Frontal cortex (tissue), 4 donors: ENCODE results near the gene RNLS. TPM values are rescaled to one million over a fixed set of nuclear protein-coding genes. Genes with fewer than 3 reads are reported as not detected.
A peak's percentile ranks its signal among the peaks of the same experiment; 100 is the strongest.
"Not testable (repeated sequence)": the region's sequence is repeated elsewhere in the genome, so short reads cannot be mapped to it uniquely, and the experiment has no call there.

Source experiments
- DNase-seq, 2 donors: peaks; one replicate each; pipeline ENCODE4 v3.0.0; 2012; ENCODE audit warnings: low spot score in 2 of 2
- FAIRE-seq: peaks from 2 replicates; lab custom pipeline; 2012; peaks lifted over from hg19 to GRCh38; lab: Jason Lieb, UNC
- total RNA-seq: library from RNA; depleted of rRNA; stranded (reverse); fragments of >200 nt; gene quantifications from one replicate; pipeline ENCODE4 v1.2.3, GENCODE V29; 2014
- donor health status: control.
- donor health status: control.
- donor health status: control.

RNLS gene
- total RNA-seq, 1 donor from 2014 or later = 1.2 TPM

DNA sequence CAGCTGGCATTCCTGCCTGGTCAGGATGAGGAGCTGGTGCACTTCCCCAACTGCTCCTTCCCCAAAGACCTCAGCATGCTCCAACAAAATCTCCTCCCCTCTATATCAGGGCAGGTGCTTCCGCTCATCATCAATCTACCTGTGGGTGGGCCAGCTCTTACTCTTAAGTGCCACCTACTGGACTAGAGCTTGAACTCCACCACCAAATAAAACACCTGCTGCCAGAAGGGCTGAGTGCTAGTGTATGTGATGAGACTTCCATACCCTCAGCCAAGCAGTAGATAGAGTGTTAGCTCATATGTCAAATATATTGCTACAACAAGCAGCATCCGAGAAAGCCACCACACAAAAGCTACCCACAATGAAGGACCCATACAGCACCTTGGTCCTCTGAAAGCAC lies 264.3 kb downstream of the RNLS start:
- FAIRE-seq (no peak), DNase-seq (no peak)

DNA sequence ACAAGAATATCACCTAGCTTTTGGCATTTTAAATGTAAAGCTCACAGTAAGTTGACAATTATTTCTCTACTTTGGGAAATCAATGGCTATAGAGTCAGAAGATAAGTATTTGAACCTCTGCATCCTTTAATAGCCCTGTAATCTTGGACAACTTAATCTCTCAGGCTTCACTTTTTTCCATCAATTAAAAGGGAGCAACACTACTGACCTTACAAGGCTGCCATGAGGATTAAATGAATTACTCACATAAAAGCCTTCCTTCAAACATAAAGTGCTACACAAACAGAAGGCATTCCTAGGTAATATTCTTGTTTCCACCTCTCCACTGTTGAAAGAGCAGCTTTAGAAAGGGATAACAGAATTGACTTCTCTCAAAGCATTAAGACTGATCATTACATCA lies 266.0 kb downstream of the RNLS start:
- DNase-seq (no peak), FAIRE-seq (no peak)

DNA sequence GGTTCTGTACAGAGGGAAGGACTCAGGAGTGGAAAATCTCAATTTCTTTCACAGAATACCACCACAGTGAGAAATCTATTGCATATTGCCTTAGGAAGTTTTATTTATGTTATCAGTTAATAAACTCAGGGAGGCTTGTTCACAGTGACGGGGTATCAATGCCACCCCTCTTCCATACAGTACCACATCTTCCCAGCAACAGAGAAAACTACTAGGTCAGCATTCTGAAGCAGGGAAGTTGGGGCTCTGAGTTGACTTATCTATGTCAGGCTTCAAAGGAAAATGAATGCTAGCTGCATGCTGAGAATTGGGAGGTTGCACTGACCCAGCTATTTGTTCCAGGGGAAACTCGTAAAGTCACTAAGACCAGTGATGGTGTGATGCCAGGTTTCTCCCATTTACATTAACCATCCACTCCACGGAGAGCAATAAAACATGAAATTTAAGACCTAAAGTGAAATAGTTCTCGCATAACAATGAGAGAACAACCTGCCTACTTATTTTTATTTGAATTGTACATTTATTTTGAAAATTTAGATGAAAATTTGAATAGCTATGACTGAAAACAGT lies 266.7 kb downstream of the RNLS start:
- FAIRE-seq (no peak), DNase-seq (no peak)

DNA sequence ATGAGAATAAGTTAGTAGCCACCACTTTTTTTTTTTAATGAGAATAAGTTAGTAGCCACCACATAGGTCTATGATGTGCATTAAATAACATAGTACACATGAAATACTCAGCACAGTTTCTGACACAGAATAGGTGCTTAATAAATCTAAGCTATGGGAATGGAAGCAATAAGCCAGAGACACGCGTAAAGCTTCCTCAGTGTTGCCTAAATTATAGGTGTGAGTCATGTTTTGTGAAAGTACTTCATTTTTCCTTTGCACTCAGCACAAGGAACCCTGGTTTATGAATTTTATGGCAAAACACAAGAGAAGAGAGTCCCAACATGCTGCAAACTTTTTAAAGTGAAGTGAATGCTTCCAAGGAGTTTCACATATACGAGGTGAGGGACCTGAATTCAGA lies 267.4 kb downstream of the RNLS start:
- no peak for DNase-seq
- no peak for FAIRE-seq

DNA sequence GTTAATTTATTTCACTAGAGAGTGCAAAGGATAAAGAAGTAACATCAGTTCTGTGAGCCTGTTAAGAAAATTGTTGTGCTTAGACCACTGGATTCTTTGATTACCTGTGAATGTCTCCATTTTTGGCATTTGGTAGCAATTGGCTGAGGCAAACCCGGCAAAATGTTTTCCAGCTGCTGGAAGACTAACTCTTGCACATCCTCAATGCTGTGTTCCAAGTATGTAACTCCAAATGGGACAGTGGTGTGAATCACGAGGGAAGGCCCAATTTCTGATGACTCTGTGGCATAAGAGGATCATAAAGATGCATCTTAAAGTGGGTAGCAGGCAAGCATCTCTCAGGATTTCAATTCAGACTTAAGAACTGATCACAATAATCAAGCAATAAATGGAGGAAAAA lies 268.8 kb downstream of the RNLS start:
- FAIRE-seq = no peak

DNA sequence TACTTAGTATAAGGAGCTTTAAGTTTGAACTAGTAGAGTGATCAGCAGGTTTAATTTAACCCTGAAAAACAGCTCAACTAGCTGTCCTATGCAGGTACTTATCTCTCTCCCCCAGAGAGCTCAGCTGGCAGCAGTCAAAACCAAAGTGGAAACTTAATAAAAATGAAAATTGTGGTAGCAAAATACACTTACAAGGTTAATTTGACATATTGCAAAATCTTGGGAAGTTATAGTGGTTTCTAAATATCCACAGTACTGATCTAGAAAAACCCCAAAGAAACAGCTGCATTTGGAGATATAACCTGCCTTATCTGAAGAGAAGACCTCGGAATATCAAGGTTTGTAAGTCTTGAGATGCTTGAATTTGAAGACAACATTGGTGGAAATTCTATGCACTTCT lies 269.2 kb downstream of the RNLS start:
- FAIRE-seq = no peak

More for the DNA sequence above, 268.8 kb downstream of the RNLS start:
- DNase-seq = no peak

DNA sequence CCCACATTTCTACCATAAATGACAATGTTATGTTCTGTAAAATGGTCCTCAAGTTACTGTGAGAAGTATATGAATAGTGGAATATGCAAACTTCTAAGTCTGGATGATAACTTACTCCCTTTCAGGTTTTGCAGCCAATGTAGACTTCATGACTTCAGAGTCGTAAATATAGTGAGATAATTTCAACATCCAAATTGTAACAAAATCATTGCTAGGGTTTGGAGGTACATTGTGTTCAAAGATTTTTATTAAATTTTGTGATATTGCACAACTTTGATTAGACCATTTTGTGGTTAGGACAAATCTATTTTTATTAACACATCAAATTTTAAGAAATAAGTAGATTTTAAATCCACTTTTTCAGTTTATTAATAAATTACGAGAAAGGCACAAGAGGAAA lies 270.3 kb downstream of the RNLS start:
- peak; percentile 64 for FAIRE-seq
- DNase-seq = no peak

More for the DNA sequence above, 269.2 kb downstream of the RNLS start:
- no peak for DNase-seq

DNA sequence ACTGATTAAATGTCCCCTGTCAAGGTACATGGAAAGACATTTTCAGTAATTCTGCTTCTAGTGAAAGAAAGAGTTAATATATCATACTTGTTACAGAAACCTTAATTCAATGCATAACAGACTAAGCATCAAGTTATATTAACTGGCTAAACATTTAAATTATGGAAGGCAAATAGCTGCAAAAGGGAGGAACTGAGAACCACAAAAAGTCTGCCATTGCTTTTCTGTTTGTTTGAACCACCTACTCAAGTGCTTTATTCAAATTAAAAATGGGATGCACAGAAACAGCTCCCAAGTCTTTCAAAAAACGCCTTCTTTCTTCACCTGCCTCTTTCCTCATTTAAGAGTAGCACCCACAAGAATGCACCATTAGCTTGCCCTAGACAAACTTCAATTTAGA lies 271.9 kb downstream of the RNLS start:
- DNase-seq (no peak), FAIRE-seq (no peak)

DNA sequence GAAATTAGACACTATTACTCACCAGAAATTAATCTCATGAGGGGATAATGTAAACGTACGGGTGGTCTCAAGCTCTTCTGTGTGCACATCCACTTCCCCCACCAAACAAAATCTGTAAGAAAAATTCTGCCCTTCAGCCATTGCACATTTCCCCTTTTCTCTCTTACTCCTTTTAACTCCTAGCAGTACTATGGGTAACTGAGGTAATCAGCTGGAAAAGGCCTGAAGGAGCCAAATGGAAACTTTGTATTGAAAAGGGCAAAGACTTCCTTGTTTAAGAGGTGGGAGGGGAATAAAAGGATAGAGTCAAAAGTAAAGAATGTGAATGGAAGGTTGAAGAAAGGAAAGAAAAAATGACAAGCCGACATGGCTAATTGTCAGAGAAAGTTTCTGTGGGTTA lies 273.8 kb downstream of the RNLS start:
- DNase-seq (no peak), FAIRE-seq (no peak)

DNA sequence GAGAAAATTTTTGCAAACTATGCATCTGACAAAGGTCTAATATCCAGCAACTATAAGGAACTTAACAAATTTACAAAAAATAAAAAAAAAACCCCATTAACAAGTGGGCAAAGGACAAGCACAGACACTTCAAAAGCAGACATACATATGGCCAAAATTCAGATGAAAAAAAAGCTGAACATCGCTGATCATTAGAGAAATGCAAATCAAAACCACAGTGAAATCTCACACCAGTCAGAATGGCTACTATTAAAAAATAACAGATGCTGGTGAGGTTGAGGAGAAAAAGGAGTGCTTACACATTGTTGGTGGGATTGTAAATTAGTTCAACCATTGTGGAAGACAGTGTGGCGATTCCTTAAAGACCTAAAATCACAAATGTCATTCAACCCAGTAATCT lies 274.8 kb downstream of the RNLS start:
- FAIRE-seq, DNase-seq: not testable (repeated sequence)

DNA sequence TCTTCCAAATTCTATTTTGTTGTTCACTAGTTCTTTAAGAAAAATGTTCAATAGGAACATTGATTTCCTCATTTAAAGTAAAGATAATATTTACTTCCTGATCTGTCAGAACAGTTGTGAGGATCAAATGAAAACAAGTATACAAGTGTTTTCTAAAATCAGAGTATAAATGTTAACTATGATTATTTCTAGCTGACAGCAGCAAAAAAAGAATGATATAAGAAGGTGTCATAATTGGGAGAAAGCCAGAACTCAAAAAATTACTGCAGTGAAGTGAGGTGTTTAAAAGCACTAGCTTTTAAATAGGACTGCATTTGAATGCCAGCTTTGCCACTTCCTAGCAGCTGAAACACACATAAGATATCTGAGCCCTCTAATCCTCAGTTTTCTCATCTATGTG lies 283.3 kb downstream of the RNLS start:
- FAIRE-seq (peak; percentile 31), DNase-seq (no peak)

DNA sequence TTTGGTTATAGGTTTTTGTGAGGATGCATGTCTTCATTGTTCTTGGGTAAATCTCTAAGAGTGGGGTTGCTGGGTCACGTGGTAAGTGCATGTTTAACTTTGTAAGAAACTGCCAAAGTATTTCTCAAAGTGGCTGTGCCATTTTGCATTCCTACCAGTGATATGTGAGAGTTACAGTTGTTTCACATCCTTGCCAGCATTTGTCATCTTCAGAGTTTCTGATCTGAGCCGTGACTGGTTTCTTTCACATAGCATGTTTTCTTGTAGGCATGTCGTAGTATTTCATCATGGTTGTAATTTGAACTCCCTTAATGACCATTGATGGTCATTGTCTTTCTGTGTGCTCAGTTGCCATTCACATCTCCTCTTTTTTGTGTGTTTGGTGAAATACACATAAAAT lies 286.0 kb downstream of the RNLS start:
- no peak for FAIRE-seq
- no peak for DNase-seq

DNA sequence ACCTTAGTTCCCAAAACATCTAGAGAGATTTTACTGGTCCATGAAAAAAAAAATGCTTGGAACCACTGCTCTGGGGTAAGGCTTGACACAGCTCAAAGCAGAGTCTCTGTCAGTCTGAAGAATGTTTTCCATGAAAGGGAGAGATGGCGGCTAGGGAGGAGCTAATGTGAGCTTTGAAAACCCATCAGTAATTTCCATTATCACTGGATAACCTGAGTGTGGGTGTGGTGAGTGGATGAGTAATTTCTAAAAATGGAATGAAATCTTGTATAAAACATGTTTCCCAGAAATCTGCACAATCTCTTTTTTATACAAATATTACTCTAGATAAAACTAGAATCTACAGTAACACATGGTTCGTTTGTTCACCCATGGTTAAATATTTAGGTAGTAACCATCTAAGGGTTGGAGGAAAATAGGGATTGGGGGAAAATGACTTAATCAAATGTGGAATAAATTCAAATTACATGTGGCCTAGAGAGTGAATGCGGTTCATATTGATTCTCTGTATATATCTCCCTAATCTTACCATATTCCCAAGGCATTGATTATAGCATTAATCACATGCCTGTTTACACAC lies 289.4 kb downstream of the RNLS start:
- DNase-seq = no peak
- no peak for FAIRE-seq

DNA sequence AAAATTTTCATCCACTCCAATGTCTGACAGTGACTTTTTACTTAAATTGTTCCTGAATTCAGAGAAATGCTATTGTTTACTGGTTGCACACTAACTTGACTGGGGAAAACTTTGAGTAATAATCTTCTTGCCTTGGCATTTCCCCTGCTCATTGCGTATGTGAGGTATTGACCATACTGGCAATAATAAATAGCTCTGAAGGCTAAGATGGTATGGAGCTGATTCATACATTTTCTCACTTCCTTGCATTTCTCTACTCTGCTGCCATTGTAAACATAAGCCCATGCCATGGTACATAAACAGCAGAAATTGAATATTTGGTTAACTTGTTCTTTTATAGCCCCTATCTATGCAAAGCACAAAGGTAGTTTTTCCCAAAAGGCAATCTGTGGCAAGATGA lies 290.0 kb downstream of the RNLS start:
- FAIRE-seq = no peak
- DNase-seq = no peak

DNA sequence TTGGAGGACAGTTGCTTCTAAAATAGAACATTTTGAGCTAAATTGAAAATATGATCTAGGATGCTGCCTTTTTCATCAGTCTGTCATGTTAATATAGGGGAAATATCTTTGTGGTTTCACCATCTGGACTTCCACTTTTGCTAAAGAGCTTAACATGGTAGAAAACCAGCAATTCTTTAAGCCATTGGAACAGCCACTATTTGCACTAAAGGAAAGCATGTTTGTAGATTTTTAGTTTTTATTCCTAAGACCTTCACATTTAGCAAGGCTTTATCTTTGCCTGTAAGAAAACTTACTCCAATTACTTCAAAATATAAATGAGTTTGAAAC lies 291.0 kb downstream of the RNLS start:
- FAIRE-seq (no peak), DNase-seq (no peak)

DNA sequence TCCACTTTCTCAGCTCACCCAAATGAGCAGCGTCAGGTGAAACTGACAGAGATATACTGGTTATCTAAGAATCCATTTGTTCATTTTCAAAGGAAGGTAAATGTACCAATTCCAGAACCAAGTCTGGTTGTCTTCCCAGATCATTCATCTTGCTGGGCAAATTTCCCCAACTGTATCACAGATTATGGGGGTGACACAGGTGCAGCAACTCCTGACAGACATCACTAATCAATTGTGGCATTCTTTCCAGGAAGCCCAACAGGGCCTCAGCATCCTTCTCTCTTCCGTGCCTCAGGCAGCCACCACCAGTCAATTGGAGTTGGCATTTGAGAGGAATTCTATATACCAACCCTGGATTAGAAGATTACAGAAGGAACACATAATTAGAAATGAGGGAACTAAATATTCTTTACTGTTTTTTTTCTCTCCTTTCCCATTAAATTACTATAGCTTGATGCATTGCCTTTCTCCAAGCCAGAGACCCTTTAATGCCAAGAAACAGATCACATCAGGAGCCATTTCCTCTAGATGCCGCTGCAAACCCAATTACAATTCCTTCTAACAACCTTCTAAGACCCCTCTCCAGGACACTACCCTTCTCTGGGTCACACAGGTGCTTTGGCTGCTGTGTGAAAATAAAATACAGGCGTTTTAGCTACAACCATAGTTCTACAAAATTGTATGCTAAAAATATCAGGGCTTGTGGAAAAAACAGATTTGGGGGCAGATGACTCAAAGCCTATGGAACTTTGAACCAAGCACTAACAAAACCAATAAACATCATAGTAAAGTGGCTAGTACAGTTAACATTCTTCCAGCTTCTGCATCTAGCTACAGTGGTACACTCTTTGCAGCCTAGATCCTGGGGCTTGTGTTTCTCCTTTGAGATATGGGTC lies 291.6 kb downstream of the RNLS start:
- no peak for DNase-seq
- no peak for FAIRE-seq

DNA sequence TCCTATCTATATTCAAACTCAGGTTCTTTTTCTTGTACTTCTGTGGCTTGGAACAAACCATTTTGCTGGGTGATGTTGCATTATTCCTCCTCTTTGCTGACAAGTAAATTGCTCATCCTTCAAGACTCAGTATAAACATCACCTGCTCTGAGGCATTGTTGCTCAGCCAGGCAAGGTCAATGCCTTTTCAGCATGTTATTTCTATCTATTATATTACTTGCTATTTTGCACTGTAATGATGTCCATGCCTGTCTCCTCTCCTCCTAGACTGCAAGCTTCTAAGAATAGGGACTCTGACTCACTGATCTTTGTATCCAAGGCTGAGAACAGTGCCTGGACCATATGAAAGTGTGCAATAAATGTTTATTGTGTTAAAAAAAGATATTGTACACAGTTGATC lies 293.8 kb downstream of the RNLS start:
- DNase-seq (no peak), FAIRE-seq (no peak)

DNA sequence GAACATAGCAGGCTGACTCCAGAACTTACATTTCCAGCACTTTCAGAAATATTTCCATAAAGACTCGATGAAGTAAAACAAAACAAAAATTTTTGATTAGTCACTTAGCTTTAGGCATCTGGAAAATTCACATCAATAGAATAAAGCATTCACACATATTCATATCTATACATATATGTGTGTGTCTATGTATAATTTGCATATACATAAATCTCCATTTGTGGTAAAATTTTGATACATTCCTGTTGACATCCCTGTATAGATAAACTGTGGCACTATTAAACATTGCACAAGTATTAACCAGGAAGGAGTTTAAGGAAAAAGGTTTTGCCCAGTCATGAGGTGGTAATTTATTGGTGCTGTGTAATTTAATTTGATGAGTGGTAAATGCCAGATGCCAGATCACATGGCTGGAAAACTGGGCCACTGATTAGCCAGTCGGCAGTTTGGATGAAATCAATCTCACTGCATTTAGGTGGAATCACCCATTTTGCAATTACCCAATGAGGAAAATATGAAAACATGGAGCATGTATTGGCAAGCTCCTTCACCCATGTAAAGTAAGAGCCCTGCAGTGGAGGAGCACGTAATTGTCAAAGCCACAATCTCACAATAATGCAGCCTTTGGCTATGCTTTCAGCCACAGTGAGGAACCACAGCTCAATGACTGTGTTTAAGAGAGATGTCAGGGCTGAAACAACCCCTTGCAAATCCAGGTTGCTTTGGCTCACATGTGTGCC lies 294.6 kb downstream of the RNLS start:
- DNase-seq (no peak), FAIRE-seq (no peak)

DNA sequence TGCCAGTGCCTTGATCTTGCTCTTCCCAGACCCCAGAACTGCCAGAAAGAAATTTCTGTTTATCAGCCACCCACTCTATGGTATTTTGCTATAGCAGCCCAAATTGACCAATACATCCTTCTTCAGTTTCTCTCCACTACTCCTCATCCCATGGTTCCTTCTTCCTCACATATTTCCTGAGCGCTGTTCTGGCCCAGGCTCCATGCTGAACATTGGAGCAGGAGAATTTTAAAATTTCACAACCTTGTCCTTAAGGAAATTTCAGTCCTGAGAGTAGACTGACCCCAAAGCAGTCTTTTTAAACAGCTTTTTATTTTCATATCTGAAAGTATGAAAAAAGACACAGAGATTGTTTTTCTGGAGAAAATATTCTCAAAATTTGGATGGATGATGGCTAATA lies 297.1 kb downstream of the RNLS start:
- FAIRE-seq = no peak

DNA sequence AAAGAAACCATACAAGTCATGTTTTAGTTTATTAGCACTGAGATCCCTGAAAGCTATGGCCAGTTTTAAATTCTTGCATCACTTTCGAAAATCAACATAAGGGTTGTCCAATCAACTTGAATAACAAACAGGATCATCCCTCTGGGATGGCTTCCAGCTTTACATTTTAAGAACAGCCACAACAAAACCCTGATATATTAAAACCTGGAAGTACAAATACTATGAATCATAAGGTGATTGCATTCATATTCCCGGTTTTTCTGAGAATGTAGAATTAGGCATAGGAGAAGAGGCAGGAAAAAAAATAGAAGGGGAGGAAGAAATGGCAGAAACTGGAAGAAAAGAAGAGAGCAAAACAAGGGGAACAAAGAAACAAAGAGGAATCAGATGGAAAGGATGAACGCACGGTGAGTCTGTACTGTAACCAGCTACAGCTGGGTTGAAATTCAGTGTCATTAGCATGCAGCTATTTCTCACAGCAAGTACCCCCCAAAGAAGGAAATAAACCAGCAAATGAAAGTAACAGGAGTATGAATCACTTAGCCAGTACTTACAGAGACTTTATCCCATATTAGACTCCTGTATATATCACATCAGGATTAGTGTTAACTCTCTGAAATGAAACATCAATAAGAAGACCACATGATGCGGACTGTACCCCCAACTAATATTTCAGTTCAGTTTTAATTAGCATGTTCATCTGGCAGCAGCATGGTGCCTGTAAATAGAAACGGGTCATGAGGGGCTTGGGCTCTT lies 301.3 kb downstream of the RNLS start:
- DNase-seq (no peak), FAIRE-seq (no peak)

More for the DNA sequence above, 297.1 kb downstream of the RNLS start:
- no peak for DNase-seq
